HG03575 (cell line): Measurements from ENCODE around the gene AIFM3.
"Not testable (repeated sequence)": the region's sequence is repeated elsewhere in the genome, so short reads cannot be mapped to it uniquely, and the experiment has no call there.

ENCODE experiments used
- ATAC-seq: cut with Tn5 transposase; IDR thresholded peaks from one replicate; pipeline ENCODE4 v1.9.1; 2021; ENCODE audit not compliant: unreplicated experiment, insufficient number of reproducible peaks, low FRiP score; ENCODE audit errors: extremely low read depth

The AIFM3 gene

DNA sequence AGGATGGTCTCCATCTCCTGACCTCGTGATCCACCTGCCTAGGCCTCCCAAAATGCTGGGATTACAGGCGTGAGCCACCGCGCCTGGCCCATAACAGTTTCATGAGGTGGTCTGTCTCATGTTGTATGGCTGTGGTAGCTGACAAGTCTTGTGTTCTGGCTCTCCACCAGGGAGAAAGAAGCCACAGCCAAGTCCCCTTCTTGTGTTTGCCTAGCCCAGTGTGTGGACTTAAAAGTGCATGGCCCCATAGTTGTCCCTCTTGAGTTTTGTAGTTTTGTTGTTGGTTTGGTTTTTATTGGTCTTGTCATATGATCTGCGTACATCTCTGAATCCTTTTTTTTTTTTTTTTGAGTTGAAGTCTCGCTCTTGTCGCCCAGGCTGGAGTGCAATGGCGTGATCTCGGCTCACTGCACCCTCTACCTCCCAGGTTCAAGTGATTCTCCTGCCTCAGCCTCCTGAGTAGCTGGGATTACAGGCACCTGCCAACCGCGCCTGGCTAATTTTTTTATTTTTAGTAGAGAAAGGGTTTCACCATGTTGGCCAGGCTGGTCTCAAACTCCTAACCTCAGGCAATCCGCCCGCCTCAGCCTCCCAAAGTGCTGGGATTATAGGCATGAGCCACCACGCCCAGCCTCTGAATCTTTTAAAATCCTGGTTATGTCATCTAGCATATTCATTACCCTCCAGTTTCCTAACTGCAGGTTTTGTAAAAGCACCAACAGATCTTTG, 27.4 kb upstream of the AIFM3 start:
- not testable (repeated sequence) for ATAC-seq

- ATAC-seq = no peak
Measured at GRCh38 chr22:20940186-20940651, 26.8 kb upstream of the AIFM3 start.

GRCh38 chr22:20940904-20941385, 26.1 kb upstream of the AIFM3 start:
- no peak for ATAC-seq

DNA sequence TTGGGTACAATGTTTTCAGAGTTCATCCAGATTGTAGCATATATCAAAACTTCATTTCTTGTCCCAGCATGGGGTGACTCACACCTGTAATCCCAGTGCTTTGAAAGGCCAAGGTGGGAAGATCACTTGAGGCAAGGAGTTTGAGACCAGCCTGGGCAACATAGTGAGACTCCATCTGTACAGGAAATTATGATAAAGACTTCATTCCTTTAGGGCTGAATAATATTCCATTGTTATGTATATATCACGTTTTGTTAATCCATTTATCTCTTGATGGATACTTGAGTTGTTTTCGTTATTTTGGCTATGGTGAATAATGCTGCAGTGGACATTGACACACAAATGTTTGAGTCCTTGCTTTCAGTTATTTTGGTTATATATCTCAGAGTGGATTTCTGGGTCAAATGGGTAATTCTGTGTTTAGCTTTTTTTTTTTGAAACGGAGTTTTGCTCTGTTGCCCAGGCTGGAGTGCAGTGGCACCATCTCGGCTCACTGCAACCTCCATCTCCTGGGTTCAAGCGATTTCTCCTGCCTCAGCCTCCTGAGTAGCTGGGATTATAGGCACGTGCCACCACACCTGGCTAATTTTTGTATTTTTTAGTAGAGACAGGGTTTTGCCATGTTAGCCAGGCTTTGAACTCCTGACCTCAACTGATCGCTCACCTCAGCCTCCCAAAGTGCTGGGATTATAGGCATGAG, 24.7 kb upstream of the AIFM3 start:
- not testable (repeated sequence) for ATAC-seq

DNA sequence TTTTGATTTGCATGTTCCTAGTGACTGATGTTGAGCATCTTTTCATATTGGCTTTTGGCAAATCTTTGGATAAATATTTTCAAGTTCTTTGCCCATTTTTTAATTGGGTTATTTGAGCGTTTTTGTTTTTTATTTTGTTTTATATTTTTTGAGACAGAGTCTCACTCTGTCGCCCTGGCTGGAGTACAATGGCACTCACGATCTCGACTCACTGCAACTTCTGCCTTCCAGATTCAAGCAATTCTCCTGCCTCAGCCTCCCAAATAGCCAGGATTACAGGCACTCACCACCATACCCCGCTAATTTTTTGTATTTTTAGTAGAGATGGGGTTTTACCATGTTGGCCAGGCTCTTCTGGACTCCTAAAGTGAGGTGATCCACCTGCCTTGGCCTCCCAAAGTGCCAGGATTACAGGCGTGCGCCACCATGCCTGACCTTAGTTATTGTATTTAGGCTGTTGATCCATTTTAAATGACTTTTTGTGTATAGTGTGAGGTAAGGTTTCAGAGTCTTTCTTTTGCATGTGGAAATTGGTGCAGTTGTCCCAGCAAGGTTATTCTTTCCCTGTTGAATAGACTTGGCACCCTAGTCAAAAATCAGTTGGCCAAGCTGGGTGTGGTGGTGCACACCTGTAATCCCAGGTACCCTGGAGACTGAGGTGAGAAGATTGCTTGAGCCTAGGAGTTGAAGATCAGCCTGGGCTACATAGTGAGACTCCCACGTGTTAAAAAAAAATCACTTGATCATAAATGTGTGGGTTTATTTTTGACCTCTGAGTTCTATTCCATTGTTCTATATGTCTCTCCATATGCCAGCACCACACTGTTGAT, 23.7 kb upstream of the AIFM3 start:
- ATAC-seq = no peak

DNA sequence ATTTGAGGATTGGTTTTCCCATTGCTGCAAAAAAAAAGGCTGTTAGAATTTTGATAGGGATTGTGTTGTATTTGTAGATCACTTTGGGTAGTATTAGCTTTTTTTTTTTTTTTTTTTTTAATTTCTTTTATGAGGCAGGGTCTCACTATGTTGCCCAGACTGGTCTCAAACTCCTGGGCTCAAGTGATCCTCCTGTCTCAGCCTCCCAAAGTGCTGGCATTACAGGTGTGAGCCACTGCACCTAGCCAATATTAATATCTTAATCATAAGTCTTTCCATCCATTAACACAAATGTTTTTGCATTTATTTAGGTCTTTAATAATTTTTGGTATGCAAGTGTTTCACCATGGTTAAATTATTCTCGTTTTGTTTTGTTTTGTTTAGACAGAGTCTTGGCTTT, 23.0 kb upstream of the AIFM3 start:
- ATAC-seq = no peak

GRCh38 chr22:20945578-20945934, 21.5 kb upstream of the AIFM3 start:
- no peak for ATAC-seq

GRCh38 chr22:20946080-20946986, 20.7 kb upstream of the AIFM3 start:
- ATAC-seq = no peak

- ATAC-seq = no peak
Measured at GRCh38 chr22:20946991-20947390, 20.1 kb upstream of the AIFM3 start.

GRCh38 chr22:20948450-20948849, 18.6 kb upstream of the AIFM3 start:
- no peak for ATAC-seq

GRCh38 chr22:20948989-20949388, 18.1 kb upstream of the AIFM3 start:
- ATAC-seq = no peak

GRCh38 chr22:20949698-20950183, 17.3 kb upstream of the AIFM3 start:
- no peak for ATAC-seq

DNA sequence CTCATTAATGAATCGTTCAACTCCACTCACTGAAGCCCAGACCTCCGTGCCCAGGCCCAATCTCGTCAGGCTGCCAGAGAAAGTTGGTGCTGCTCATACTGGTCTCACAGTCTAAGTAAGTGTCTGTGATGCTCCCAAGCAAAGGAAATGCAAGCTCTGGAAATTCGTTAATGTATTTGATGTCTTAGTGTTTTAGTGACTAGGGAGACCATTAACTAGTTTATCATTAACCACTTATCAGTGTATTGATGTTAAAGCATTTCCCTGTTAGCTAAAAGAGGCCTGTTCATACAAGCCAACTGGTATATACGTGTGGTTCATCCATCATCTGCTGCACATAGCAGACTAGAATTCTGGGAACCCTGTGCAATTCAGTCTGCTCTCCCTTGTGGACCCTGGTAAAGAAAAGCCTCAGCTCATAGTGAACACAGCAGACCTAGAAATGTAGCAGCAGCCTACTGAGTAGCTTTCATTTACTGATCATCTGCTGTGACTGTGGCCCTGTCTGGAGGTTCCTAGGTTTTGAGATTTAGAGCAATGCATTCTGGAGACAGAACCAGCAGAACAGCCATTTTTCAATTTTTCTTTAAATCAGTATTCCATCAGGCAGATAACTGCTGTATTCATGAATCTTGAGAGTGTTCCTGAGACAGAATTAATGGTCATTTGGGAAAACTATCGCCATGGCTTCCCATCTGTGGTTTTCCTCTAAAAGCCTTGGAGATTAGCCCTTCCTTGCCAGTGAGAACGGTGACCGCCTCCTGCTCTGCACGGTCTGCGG, 15.7 kb upstream of the AIFM3 start:
- no peak for ATAC-seq

- ATAC-seq = no peak
Measured at GRCh38 chr22:20951932-20952380, 15.1 kb upstream of the AIFM3 start.

DNA sequence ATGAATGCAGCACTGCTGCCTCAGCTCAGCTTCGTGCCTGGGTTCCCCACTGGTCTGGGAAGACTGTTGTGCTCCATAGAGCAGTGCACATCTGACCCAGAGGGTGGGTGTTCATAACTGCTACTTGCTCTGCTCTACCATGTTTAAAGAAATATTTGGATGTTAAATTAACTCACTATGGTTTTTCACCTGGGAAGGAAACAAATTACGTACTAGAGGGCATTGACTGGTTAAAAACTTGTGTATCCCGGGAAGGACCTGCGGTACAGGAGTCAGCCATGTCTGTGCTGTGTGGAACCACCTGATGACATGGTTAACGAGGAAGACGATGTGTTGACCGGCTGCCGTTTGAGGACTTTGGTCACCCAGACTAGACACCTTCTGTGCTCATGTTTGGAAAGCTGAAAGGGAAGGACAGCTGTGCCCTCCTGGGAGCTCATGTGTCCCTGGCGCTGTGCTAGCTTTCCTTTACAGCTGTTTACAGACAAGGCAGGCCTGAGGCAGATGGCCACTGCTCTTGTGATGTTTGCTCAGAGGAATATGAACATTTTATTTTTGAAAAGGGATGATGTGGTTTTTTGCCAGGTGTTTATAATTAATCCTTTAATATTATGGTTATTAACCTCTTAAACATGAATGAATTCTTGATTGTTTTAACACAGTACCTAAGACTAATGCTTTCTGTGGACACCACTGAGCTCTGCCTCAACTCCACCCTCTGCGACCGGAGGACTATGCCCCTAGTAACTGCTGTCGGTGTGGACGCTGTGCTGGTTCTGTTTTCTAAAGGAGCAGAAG, 14.3 kb upstream of the AIFM3 start:
- ATAC-seq = no peak

DNA sequence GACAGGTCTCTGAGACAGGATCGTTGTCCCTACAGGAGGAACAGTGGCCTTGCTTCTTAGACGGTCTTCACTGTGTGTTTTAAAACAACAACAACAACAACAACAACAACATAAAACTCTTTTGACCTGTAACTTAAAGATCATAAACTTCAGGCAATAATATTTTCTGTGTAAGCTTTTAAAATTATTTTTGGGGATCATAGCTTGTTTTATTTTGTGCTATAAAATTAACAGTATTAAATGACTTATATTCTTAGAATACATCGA, 13.8 kb upstream of the AIFM3 start:
- no peak for ATAC-seq
